Tibial nerve (tissue), 4 donors: ENCODE measurements around the gene COL8A1. TPM values are rescaled to one million over a fixed set of nuclear protein-coding genes. Genes with fewer than 3 reads are reported as not detected.

Source experiments
- DNase-seq, 2 donors: peaks; one replicate each; pipeline ENCODE4 v3.0.0-alpha.2; 2019; ENCODE audit warnings: low spot score in 2 of 2
- H3K27ac ChIP-seq, 4 donors: fragments of 200-600 bp; sonication (generic) in 3 of 4; one replicate each; pipeline ENCODE4 v1.5.1; 2017 to 2019; ENCODE audit warnings: mild to moderate bottlenecking in 1 of 4
- H3K27me3 ChIP-seq, 2 donors: fragments of 200-600 bp; sonication (generic) in 1 of 2; one replicate each; pipeline versions ENCODE4 v1.5.1 to v1.6.0; 2017 to 2019
- H3K36me3 ChIP-seq, 3 donors: fragments of 200-600 bp; sonication (generic); one replicate each; pipeline ENCODE4 v1.5.1; 2018 to 2019
- H3K4me1 ChIP-seq, 4 donors: fragments of 200-600 bp; sonication (generic) in 3 of 4; one replicate each; pipeline ENCODE4 v1.5.1; 2017 to 2019
- H3K4me3 ChIP-seq, 4 donors: fragments of 200-600 bp; sonication (generic) in 3 of 4; one replicate each; pipeline ENCODE4 v1.5.1; 2017 to 2019; ENCODE audit warnings: mild to moderate bottlenecking in 1 of 4, moderate library complexity in 1 of 4
- H3K9me3 ChIP-seq, 4 donors: fragments of 200-600 bp; sonication (generic) in 3 of 4; one replicate each; pipeline ENCODE4 v1.5.1; 2017 to 2019
- EP300 ChIP-seq, 2 donors: sonication (generic); formaldehyde crosslinking; IDR thresholded peaks; one replicate each; pipeline ENCODE4 v1.6.1; 2017; ENCODE audit warnings: antibody characterized with exemption in 2 of 2, mild to moderate bottlenecking in 1 of 2
- POLR2A ChIP-seq, 2 donors: fragments of 450-650 bp; IDR thresholded peaks; one replicate each; pipeline ENCODE4 v1.6.1; 2017; ENCODE audit warnings: antibody characterized with exemption in 2 of 2, mild to moderate bottlenecking in 2 of 2, moderate library complexity in 2 of 2
- WGBS, 2 donors: methylation state at CpG; one replicate each; pipeline ENCODE4 v1.1.5; 2018; 5-methylcytosine and 5-hydroxymethylcytosine counted together
- total RNA-seq, 4 donors: library from RNA; depleted of rRNA; stranded (reverse); fragments of >200 nt; gene quantifications; one replicate each; pipeline ENCODE4 v1.1.0, GENCODE V29; 2016
- TF ChIP-seq, protein P1 (sequence below), 5 experiments: fragments of 200-600 bp in 3 of 5; fragments of 450-650 bp in 2 of 5; sonication (generic) in 3 of 5; IDR thresholded peaks; one replicate each; pipeline ENCODE4 v1.5.1; 2016 to 2019; ENCODE audit warnings: antibody characterized with exemption in 5 of 5, mild to moderate bottlenecking in 3 of 5, moderate library complexity in 2 of 5

COL8A1 gene
- total RNA-seq, 4 donors from 2014 or later = 144 to 217 (median 177) TPM

GRCh38 chr3:99795573-99795972 lies 157.2 kb downstream of the COL8A1 start:
- Histone ChIP-seq H3K36me3 (peaks cover 0 to 21% (median 0%) of the 10 kb centered on the region in 3 donors), H3K27ac (no peak overlapping the region), H3K4me1 (no peaks in the 10 kb centered on the region), H3K27me3 (no peaks in the 10 kb centered on the region), H3K4me3 (no peak overlapping the region), H3K9me3 (peaks cover 0 to 6% (median 0%) of the 10 kb centered on the region in 4 donors)
- TF ChIP-seq, protein P1, sequence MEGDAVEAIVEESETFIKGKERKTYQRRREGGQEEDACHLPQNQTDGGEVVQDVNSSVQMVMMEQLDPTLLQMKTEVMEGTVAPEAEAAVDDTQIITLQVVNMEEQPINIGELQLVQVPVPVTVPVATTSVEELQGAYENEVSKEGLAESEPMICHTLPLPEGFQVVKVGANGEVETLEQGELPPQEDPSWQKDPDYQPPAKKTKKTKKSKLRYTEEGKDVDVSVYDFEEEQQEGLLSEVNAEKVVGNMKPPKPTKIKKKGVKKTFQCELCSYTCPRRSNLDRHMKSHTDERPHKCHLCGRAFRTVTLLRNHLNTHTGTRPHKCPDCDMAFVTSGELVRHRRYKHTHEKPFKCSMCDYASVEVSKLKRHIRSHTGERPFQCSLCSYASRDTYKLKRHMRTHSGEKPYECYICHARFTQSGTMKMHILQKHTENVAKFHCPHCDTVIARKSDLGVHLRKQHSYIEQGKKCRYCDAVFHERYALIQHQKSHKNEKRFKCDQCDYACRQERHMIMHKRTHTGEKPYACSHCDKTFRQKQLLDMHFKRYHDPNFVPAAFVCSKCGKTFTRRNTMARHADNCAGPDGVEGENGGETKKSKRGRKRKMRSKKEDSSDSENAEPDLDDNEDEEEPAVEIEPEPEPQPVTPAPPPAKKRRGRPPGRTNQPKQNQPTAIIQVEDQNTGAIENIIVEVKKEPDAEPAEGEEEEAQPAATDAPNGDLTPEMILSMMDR (IDR thresholded peaks at IDR 0.05) = no peak
- TF ChIP-seq POLR2A (IDR thresholded peaks at IDR 0.05) (no peak), EP300 (IDR thresholded peaks at IDR 0.05) (no peak)
- DNase-seq = no peak
- 92 to 95% methylated on average over 15 of the region's 15 CpGs for WGBS, 2 donors

- Histone ChIP-seq H3K4me3 (no peak overlapping the region), H3K27me3 (no peaks in the 10 kb centered on the region), H3K4me1 (no peaks in the 10 kb centered on the region), H3K36me3 (peaks cover 0 to 19% (median 0%) of the 10 kb centered on the region in 3 donors), H3K27ac (no peak overlapping the region), H3K9me3 (peaks cover 0 to 6% (median 0%) of the 10 kb centered on the region in 4 donors)
- TF ChIP-seq, protein P1 (IDR thresholded peaks at IDR 0.05) = no peak
- TF ChIP-seq EP300 (IDR thresholded peaks at IDR 0.05) = no peak
- TF ChIP-seq POLR2A (IDR thresholded peaks at IDR 0.05) = no peak
- no peak for DNase-seq
- 87 to 89% methylated on average over 4 of the region's 4 CpGs for WGBS, 2 donors
Measured at GRCh38 chr3:99799422-99799821, 161.0 kb downstream of the COL8A1 start.

DNA sequence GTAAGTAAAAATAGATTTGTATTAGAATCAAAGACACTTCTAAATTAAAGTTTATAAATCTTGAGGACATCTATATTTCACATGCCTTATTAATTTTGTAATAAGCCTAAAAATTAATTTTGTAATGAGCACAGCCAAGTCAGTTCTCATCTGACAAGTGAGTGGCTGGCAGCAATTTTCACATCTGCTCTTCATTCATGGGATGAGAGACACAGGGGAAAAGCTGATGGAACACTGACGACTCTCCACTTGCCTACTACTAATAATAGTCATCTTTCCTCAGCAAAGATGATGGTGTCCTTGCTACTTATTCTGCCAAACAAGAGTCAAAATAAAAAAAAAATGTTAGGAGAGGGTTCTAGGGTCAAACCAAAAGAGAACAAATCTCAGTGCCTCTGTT lies 164.9 kb downstream of the COL8A1 start:
- Histone ChIP-seq H3K36me3 (peaks cover 0 to 14% (median 0%) of the 10 kb centered on the region in 3 donors), H3K27me3 (no peaks in the 10 kb centered on the region), H3K4me3 (no peak overlapping the region), H3K27ac (no peak overlapping the region), H3K4me1 (no peaks in the 10 kb centered on the region), H3K9me3 (peaks cover 0 to 25% (median 0%) of the 10 kb centered on the region in 4 donors)
- 57 to 76% methylated on average over 1 of the region's 1 CpG for WGBS, 2 donors
- TF ChIP-seq, protein P1 (IDR thresholded peaks at IDR 0.05) = no peak
- TF ChIP-seq EP300 (IDR thresholded peaks at IDR 0.05) (no peak), POLR2A (IDR thresholded peaks at IDR 0.05) (no peak)
- DNase-seq = no peak

DNA sequence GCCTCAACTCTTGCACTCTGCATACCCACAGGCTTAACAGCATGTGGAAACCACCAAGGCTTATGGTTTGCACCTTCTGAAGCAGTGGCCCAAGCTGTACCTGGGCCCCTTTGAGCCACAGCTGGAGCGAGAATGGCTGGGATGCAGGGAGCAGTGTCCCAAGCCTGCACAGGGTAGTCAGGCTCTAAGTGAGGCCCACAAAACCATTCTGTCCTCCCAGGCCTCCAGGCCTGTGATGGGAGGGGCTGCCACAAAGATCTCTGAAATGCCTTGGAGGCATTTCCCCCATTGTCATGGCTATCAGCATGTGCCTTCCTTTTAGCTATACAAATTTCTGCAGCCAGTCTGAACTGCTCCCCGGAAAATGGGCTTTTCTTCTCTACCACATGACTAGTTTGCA lies 166.8 kb downstream of the COL8A1 start:
- WGBS, 2 donors = 80 to 95% methylated on average over 2 of the region's 2 CpGs
- H3K4me3 ChIP-seq = no peak overlapping the region

DNA sequence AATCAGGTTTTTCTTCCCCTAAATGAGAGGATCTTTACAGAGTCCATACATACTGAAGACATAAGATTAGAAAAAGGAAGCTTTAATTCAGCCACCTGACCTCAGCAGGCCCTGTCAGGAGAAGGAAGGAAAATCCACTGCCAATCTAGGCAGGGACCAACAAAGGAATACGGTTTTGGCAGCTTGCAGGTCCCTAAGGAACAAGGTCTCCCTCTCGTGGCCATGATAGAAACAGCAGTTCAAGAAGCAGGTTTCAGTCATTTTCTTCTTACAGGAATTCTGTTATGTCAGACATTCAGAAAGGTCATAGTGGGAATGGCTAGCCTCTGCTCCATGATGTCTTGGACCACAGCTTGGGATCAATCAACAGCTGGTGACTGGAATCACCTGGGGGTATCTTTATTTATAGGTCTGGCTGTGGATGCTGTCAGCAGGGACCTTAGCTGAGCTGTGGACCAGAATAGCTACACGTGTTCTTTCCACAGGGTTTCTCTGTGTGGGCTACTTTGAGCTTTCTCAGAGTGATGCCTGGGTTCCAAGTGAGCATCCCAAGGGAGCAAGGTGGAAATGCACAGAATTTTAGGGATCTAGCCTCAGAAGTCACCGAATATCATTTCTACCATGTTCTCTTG lies 169.9 kb downstream of the COL8A1 start:
- Histone ChIP-seq H3K4me3 (no peak overlapping the region), H3K27me3 (no peaks in the 10 kb centered on the region), H3K9me3 (peaks cover 0 to 19% (median 0%) of the 10 kb centered on the region in 4 donors), H3K4me1 (no peaks in the 10 kb centered on the region), H3K36me3 (peaks cover 0 to 10% (median 0%) of the 10 kb centered on the region in 3 donors), H3K27ac (no peak overlapping the region)
- peak in 1 of 2 donors; percentile 67 for DNase-seq
- WGBS, 2 donors = 44 to 50% methylated on average over 4 of the region's 4 CpGs
- TF ChIP-seq, protein P1 (IDR thresholded peaks at IDR 0.05) = peak; percentile 49 to 77 (median 71)
- TF ChIP-seq EP300 (IDR thresholded peaks at IDR 0.05) = no peak

More for the DNA sequence above, 166.8 kb downstream of the COL8A1 start:
- Histone ChIP-seq H3K4me1 (no peaks in the 10 kb centered on the region), H3K9me3 (peaks cover 0 to 19% (median 0%) of the 10 kb centered on the region in 4 donors), H3K27ac (no peak overlapping the region), H3K36me3 (peaks cover 0 to 10% (median 0%) of the 10 kb centered on the region in 3 donors), H3K27me3 (no peaks in the 10 kb centered on the region)
- TF ChIP-seq EP300 (IDR thresholded peaks at IDR 0.05) (no peak), POLR2A (IDR thresholded peaks at IDR 0.05) (no peak)
- TF ChIP-seq, protein P1 (IDR thresholded peaks at IDR 0.05) = no peak
- DNase-seq = no peak
